Psoas muscle (tissue), 8 donors: ENCODE results near the gene RPL27A. TPM values are rescaled to one million over a fixed set of nuclear protein-coding genes. Genes with fewer than 3 reads are reported as not detected.

Experiments
- ATAC-seq, 4 donors: fragments of 200-7000 bp; cut with Tn5 transposase; one replicate each; pipeline ENCODE4 v1.9.1; 2020; ENCODE audit warnings: moderate library complexity in 3 of 4, mild to moderate bottlenecking in 2 of 4
- DNase-seq, 2 donors: peaks; one replicate each; pipeline ENCODE4 v3.0.0-alpha.2; 2020
- H3K27ac ChIP-seq: fragments of 200-600 bp; one replicate; pipeline ENCODE4 v1.8.0; 2022
- H3K27me3 ChIP-seq, 3 donors: fragments of 200-600 bp in 1 of 3; one replicate each; pipeline versions ENCODE4 v1.6.1 to v1.8.0; 2013 to 2022; ENCODE audit warnings: low read length in 2 of 3, mild to moderate bottlenecking in 2 of 3, moderate library complexity in 1 of 3; ENCODE audit not compliant: insufficient read depth in 3 of 3
- H3K36me3 ChIP-seq, 2 donors: fragments of 200-600 bp in 1 of 2; one replicate each; pipeline versions ENCODE4 v1.6.1 to v1.8.0; 2013 to 2022; ENCODE audit warnings: low read depth in 1 of 2, mild to moderate bottlenecking in 1 of 2, moderate library complexity in 1 of 2; ENCODE audit not compliant: insufficient read depth in 1 of 2
- H3K4me1 ChIP-seq: fragments of 200-600 bp; one replicate; pipeline ENCODE4 v1.8.0; 2022
- H3K4me3 ChIP-seq: fragments of 200-600 bp; one replicate; pipeline ENCODE4 v1.8.0; 2022; ENCODE audit warnings: mild to moderate bottlenecking
- H3K9me3 ChIP-seq: fragments of 200-600 bp; one replicate; pipeline ENCODE4 v1.8.0; 2022
- CTCF ChIP-seq: fragments of 200-600 bp; IDR thresholded peaks from one replicate; pipeline ENCODE4 v1.8.0; 2022; ENCODE audit warnings: antibody characterized with exemption
- WGBS, 3 donors: extraction: QIAGEN DNeasy Blood & Tissue Kit; methylation state at CpG; one replicate each; pipeline versions ENCODE4 v1.1.6 to v1.1.7; 2013; 5-methylcytosine and 5-hydroxymethylcytosine counted together
- intact Hi-C, 2 donors: fragments of 100-400 bp; cut with DNase I; formaldehyde crosslinking; loops; one replicate each; pipeline versions ENCODE4 v1.11.0 to v1.14.2; 2022
- polyA plus RNA-seq, 3 donors: library from polyadenylated mRNA; stranded (reverse); fragments of 200-250 nt; gene quantifications; one replicate each; pipeline ENCODE4 v1.2.3, GENCODE V29; 2013
- total RNA-seq, 4 donors: library from RNA; stranded (reverse); fragmentation: NEBNext Ultra II Directional in 2 of 4; extraction: Animal tissue kit (Norgen Biotek cat#: 25700) in 2 of 4; gene quantifications; one replicate each; pipeline versions ENCODE4 v1.2.1 to v1.2.4, GENCODE V29; 2021 to 2023
- donor health status: healthy with polysubstance abuse.
- donor health status: DM: no; HTN: no; CAD: no; lungs with moderate emphysema.
- donor health status: Bipolar disorder and iron deficiency.
- donor health status: healthy.
- donor health status: DM: yes; HTN: yes; CAD: no.
- donor health status: DM: no; HTN: no; CAD: no.
- donor health status: DM: no; HTN: no; CAD: no.
- donor health status: DM: yes; HTN: yes; CAD: no.

RPL27A gene
- total and polyA plus RNA-seq, 7 donors, result 308 to 2,060 (median 673) TPM

GRCh38 chr11:8685306-8685705 is 2.7 kb downstream of the RPL27A start:
- intact Hi-C loops, result loop anchor here in 1 of 2 donors (5.0 kb wide), 1 partner anchor 277 kb away; the partner anchor contains the start of gene TMEM9B
- DNase-seq (no peak), ATAC-seq (no peak)
- TF ChIP-seq CTCF, result no peak
- Histone ChIP-seq H3K27ac (peak overlapping the region; percentile 7), H3K9me3 (no peaks in the 10 kb centered on the region), H3K36me3 (peaks cover 19 to 34% of the 10 kb centered on the region in 2 donors), H3K4me3 (no peak overlapping the region), H3K27me3 (no peaks in the 10 kb centered on the region), H3K4me1 (peaks cover 35% of the 10 kb centered on the region)
- 74 to 86% (median 76%) methylated on average over 7 of the region's 7 CpGs for WGBS, 3 donors

DNA sequence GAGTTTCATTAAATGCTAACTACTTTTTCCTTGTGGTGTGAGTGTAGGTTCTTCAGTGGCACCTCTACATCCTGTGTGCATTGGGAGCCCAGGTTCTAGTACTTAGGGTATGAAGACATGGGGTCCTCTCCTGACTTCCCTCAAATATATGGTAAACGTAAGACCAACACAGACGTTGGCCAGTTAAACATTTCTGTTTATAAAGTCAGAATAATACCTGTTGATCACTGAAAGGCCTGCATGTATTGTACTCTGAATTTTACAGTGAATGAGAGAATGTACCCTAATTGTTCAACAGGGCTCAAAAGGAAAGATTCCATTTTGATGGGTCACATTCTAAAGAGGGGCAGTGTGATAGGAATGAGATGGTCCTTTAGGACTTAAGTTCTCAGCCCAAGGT is 3.2 kb downstream of the RPL27A start:
- peaks cover 35% of the 10 kb centered on the region for H3K4me1 ChIP-seq
- H3K36me3 ChIP-seq, result peaks cover 20 to 34% of the 10 kb centered on the region in 2 donors
- no peak for DNase-seq
- 51 to 80% (median 66%) methylated on average over 2 of the region's 2 CpGs for WGBS, 3 donors
- H3K27ac ChIP-seq, result peak overlapping the region; percentile 7
- H3K4me3 ChIP-seq, result no peak overlapping the region
- no peak for ATAC-seq
- intact Hi-C loops, result loop anchor here in 1 of 2 donors (5.0 kb wide), 1 partner anchor 276 kb away; the partner anchor contains the start of gene TMEM9B
- H3K9me3 ChIP-seq, result no peaks in the 10 kb centered on the region
- no peaks in the 10 kb centered on the region for H3K27me3 ChIP-seq
- TF ChIP-seq CTCF, result no peak

GRCh38 chr11:8686325-8686724 is 3.7 kb downstream of the RPL27A start:
- Histone ChIP-seq H3K36me3 (peaks cover 20 to 36% of the 10 kb centered on the region in 2 donors), H3K27ac (peak overlapping the region; percentile 7), H3K4me3 (no peak overlapping the region), H3K9me3 (no peaks in the 10 kb centered on the region), H3K4me1 (peaks cover 35% of the 10 kb centered on the region), H3K27me3 (no peaks in the 10 kb centered on the region)
- ATAC-seq (no peak), DNase-seq (no peak)
- intact Hi-C loops, result loop anchor here in 1 of 2 donors (5.0 kb wide), 1 partner anchor 276 kb away; the partner anchor contains the start of gene TMEM9B
- 82 to 84% (median 84%) methylated on average over 7 of the region's 7 CpGs for WGBS, 3 donors
- no peak for TF ChIP-seq CTCF

GRCh38 chr11:8688414-8689362 is 6.1 kb downstream of the RPL27A start:
- Histone ChIP-seq H3K4me1 (peaks cover 29% of the 10 kb centered on the region), H3K4me3 (peak overlapping the region; percentile 68), H3K27ac (peak overlapping the region; percentile 88), H3K9me3 (no peaks in the 10 kb centered on the region), H3K36me3 (peaks cover 23 to 59% of the 10 kb centered on the region in 2 donors), H3K27me3 (no peaks in the 10 kb centered on the region)
- DNase-seq, result peak; percentile 95 to 98
- 1 to 2% (median 1%) methylated on average over 55 to 56 of the region's 56 CpGs for WGBS, 3 donors
- peak; percentile 95 to 98 (median 97) for ATAC-seq
- TF ChIP-seq CTCF, result peak; percentile 24
- intact Hi-C loops, result loop anchor here (2.0 to 5.0 kb wide), 2 partner anchors 122 to 274 kb away; partner anchors contain the start of gene TMEM9B (in 1 of the 2)
